HepG2 (cell line): ENCODE measurements around the gene C2CD2. TPM values are rescaled to one million over a fixed set of nuclear protein-coding genes. Genes with fewer than 3 reads are reported as not detected.

Source experiments
- ATAC-seq: fragments of 200-7000 bp; cut with Tn5 transposase; 3 replicates; pipeline ENCODE4 v1.9.1; 2020; ENCODE audit warnings: mild to moderate bottlenecking, moderate library complexity
- BruUV-seq: library from RNA; stranded (reverse); fragments of 400-500 nt; replicated peaks from 2 replicates; lab custom pipeline; 2021; lab: Mats Ljungman, UMichigan
- CTCF ChIA-PET: fragments of 300-600 bp; formaldehyde crosslinking; extraction: SDS; loops from one replicate; lab custom pipeline; 2021; ENCODE audit warnings: low total read pairs, inconsistent platforms, low intra/inter-chr PET ratio; lab: Yijun Ruan, JAX
- POLR2A ChIA-PET: fragments of 350-600 bp; sonication (Branson Sonifier 250); formaldehyde crosslinking; loops from one replicate; lab custom pipeline; 2020; ENCODE audit warnings: antibody characterized with exemption, inconsistent platforms; lab: Yijun Ruan, JAX
- DNase-seq: peaks from one replicate; pipeline ENCODE4 v3.0.0-alpha.2; 2015; ENCODE audit warnings: low spot score
- FAIRE-seq: peaks from 3 replicates; lab custom pipeline; 2011; peaks lifted over from hg19 to GRCh38; lab: Jason Lieb, UNC
- H2AFZ ChIP-seq: one replicate; pipeline ENCODE4 v1.6.1; 2011; ENCODE audit warnings: low read length, inconsistent platforms
- H3K27ac ChIP-seq: fragments of 300-600 bp; 3 replicates; pipeline ENCODE4 v1.8.0; 2011; ENCODE audit warnings: mixed run types, mild to moderate bottlenecking, mixed read lengths, low read length, inconsistent platforms; ENCODE audit not compliant: insufficient read depth; ENCODE audit errors: extremely low read length
- H3K27me3 ChIP-seq, 2 experiments: fragments of 200-600 bp in 1 of 2; 2 replicates in 1 of 2; 3 replicates in 1 of 2; pipeline versions ENCODE4 v1.6.0 to v1.8.0; 2011; ENCODE audit warnings: low read length in 2 of 2, mild to moderate bottlenecking in 2 of 2, moderate library complexity in 2 of 2, inconsistent platforms in 1 of 2; ENCODE audit not compliant: insufficient read depth in 2 of 2, control insufficient read depth in 1 of 2
- H3K36me3 ChIP-seq, 2 experiments: fragments of 200-600 bp in 1 of 2; replicated peaks in 1 of 2; 2 replicates in 1 of 2; 3 replicates in 1 of 2; pipeline versions ENCODE4 v1.5.1 to v1.8.0; 2011; ENCODE audit warnings: low read length in 2 of 2, inconsistent platforms in 1 of 2; ENCODE audit not compliant: insufficient read depth in 2 of 2, control insufficient read depth in 1 of 2
- H3K4me1 ChIP-seq: 2 replicates; pipeline ENCODE4 v1.5.1; 2012; ENCODE audit warnings: low read length, inconsistent platforms; ENCODE audit not compliant: insufficient read depth
- H3K4me2 ChIP-seq: 2 replicates; pipeline ENCODE4 v1.6.0; 2011; ENCODE audit warnings: low read depth, low read length, inconsistent platforms
- H3K4me3 ChIP-seq, 3 experiments: fragments of 200-600 bp in 1 of 3; sonication (generic), shearing (Covaris generic) in 1 of 3; replicated peaks in 1 of 3; 2 replicates each; pipeline ENCODE4 v1.5.1; 2011 to 2016; ENCODE audit warnings: low read length in 3 of 3, inconsistent platforms in 2 of 3, low read depth in 2 of 3, mild to moderate bottlenecking in 2 of 3, control low read depth in 1 of 3, mixed read lengths in 1 of 3; ENCODE audit not compliant: insufficient read depth in 1 of 3
- H3K79me2 ChIP-seq: one replicate; pipeline ENCODE4 v1.6.1; 2011; ENCODE audit warnings: low read length, inconsistent platforms; ENCODE audit not compliant: insufficient read depth
- H3K9ac ChIP-seq: 2 replicates; pipeline ENCODE4 v1.6.0; 2011; ENCODE audit warnings: mild to moderate bottlenecking, low read depth, low read length, inconsistent platforms; ENCODE audit not compliant: insufficient read depth
- H3K9me3 ChIP-seq: 2 replicates; pipeline ENCODE4 v1.5.1; 2012; ENCODE audit warnings: mild to moderate bottlenecking, low read length
- H4K20me1 ChIP-seq: 2 replicates; pipeline ENCODE4 v1.6.0; 2011; ENCODE audit warnings: inconsistent platforms, mild to moderate bottlenecking, low read length, moderate library complexity; ENCODE audit not compliant: insufficient read depth
- CEBPB ChIP-seq: IDR thresholded peaks from 2 replicates; pipeline ENCODE4 v1.6.1; 2011; ENCODE audit warnings: low read depth, low read length, improper control_type of control experiment, borderline replicate concordance
- DR1 ChIP-seq: sonication (generic); formaldehyde crosslinking; IDR thresholded peaks from 2 replicates; pipeline ENCODE4 v1.8.0; 2021; ENCODE audit warnings: mild to moderate bottlenecking, missing genetic modification reagents, inconsistent platforms
- JARID2 ChIP-seq: sonication (generic); formaldehyde crosslinking; IDR thresholded peaks from 2 replicates; pipeline ENCODE4 v1.8.1; 2023; ENCODE audit warnings: missing genetic modification reagents, inconsistent platforms; ENCODE audit not compliant: insufficient replicate concordance
- KMT2B ChIP-seq: IDR thresholded peaks from 2 replicates; pipeline ENCODE4 v1.6.1; 2016; ENCODE audit warnings: missing genetic modification reagents, missing compliant biosample characterization
- NFE2L2 ChIP-seq: fragments of 150-350 bp; IDR thresholded peaks from 2 replicates; pipeline ENCODE4 v1.6.1; 2014; ENCODE audit warnings: low read length
- NFIB ChIP-seq: sonication (generic); formaldehyde crosslinking; IDR thresholded peaks from 2 replicates; pipeline ENCODE4 v1.9.0; 2021; ENCODE audit warnings: missing genetic modification reagents, mild to moderate bottlenecking, borderline replicate concordance
- NKX3-1 ChIP-seq: sonication (generic); formaldehyde crosslinking; IDR thresholded peaks from 2 replicates; pipeline ENCODE4 v1.5.0; 2020; ENCODE audit warnings: missing genetic modification reagents
- NONO ChIP-seq, 2 experiments: fragments of 450-650 bp in 1 of 2; sonication (generic) in 1 of 2; formaldehyde crosslinking in 1 of 2; IDR thresholded peaks in 1 of 2; conservative IDR thresholded peaks in 1 of 2; 2 replicates each; pipeline versions ENCODE4 v1.6.1 to v1.8.0; 2017 to 2022; ENCODE audit warnings: mild to moderate bottlenecking in 1 of 2, missing genetic modification reagents in 1 of 2, moderate library complexity in 1 of 2
- SCMH1 ChIP-seq: sonication (generic); formaldehyde crosslinking; IDR thresholded peaks from 2 replicates; pipeline ENCODE4 v1.9.0; 2021; ENCODE audit warnings: missing genetic modification reagents, mild to moderate bottlenecking, borderline replicate concordance
- ZBTB38 ChIP-seq: sonication (generic); formaldehyde crosslinking; IDR thresholded peaks from 2 replicates; pipeline ENCODE4 v1.5.1; 2020; ENCODE audit warnings: mild to moderate bottlenecking, missing genetic modification reagents
- ZNF12 ChIP-seq: sonication (generic); formaldehyde crosslinking; IDR thresholded peaks from 2 replicates; pipeline ENCODE4 v1.5.0; 2020; ENCODE audit warnings: missing genetic modification reagents
- ZNF350 ChIP-seq: sonication (generic); formaldehyde crosslinking; IDR thresholded peaks from 2 replicates; pipeline ENCODE4 v1.4.0; 2020; ENCODE audit warnings: mild to moderate bottlenecking, low read depth, missing genetic modification reagents, borderline replicate concordance
- ZNF572 ChIP-seq: sonication (generic); formaldehyde crosslinking; IDR thresholded peaks from 2 replicates; pipeline ENCODE4 v1.5.1; 2020; ENCODE audit warnings: mild to moderate bottlenecking, missing genetic modification reagents
- ZNF678 ChIP-seq: sonication (generic); formaldehyde crosslinking; IDR thresholded peaks from 2 replicates; pipeline ENCODE4 v1.4.0; 2020; ENCODE audit warnings: mild to moderate bottlenecking, missing genetic modification reagents
- ZNF83 ChIP-seq: sonication (generic); formaldehyde crosslinking; IDR thresholded peaks from 2 replicates; pipeline ENCODE4 v1.4.0; 2020; ENCODE audit warnings: missing genetic modification reagents, mild to moderate bottlenecking, borderline replicate concordance
- ZSCAN29 ChIP-seq: sonication (generic); formaldehyde crosslinking; conservative IDR thresholded peaks from 2 replicates; pipeline ENCODE4 v1.4.0; 2020; ENCODE audit warnings: mild to moderate bottlenecking, missing genetic modification reagents
- WGBS: methylation state at CpG from one replicate; pipeline ENCODE4 v1.1.6; 2017; ENCODE audit warnings: low lambda C conversion rate; 5-methylcytosine and 5-hydroxymethylcytosine counted together
- in situ Hi-C: cut with HindIII; loops from 2 replicates; pipeline ENCODE4 v1.10.0; 2017; ENCODE audit warnings: low pct_unique_long_range_greater_than_20kb; ENCODE audit not compliant: extremely low pct_ligation_motif_present
- intact Hi-C: fragments of 100-400 bp; cut with micrococcal nuclease; formaldehyde crosslinking; loops from one replicate; pipeline ENCODE4 v1.10.0; 2022; ENCODE audit not compliant: unreplicated experiment
- polyA plus RNA-seq, 8 experiments: library from polyadenylated mRNA; depleted of rRNA in 3 of 8; stranded (reverse) in 7 of 8; unstranded in 1 of 8; fragments of >200 nt; fragmentation: Illumina TruSeq in 4 of 8; extraction: Trizol in 4 of 8; gene quantifications; 2 replicates each; pipeline versions ENCODE4 v1.2.1 to v1.2.3, GENCODE V29; 2011 to 2016; ENCODE audit warnings: low read depth in 4 of 8, missing spikeins in 1 of 8, mixed read lengths in 1 of 8; ENCODE audit not compliant: insufficient read depth in 1 of 8
- total RNA-seq, 5 experiments: library from RNA; depleted of rRNA; stranded (reverse); fragments of >200 nt; fragmentation: Illumina TruSeq; extraction: Trizol; gene quantifications; 2 replicates each; pipeline ENCODE4 v1.2.3, GENCODE V29; 2016; ENCODE audit warnings: low read depth in 1 of 5
- TF ChIP-seq, protein P1 (sequence below): sonication (generic); formaldehyde crosslinking; IDR thresholded peaks from 2 replicates; pipeline ENCODE4 v1.4.0; 2020; ENCODE audit warnings: mild to moderate bottlenecking, low read depth, missing genetic modification reagents
- TF ChIP-seq, protein P2 (sequence below): sonication (generic); formaldehyde crosslinking; IDR thresholded peaks from 2 replicates; pipeline ENCODE4 v1.5.1; 2020; ENCODE audit warnings: mild to moderate bottlenecking, missing genetic modification reagents, moderate library complexity

C2CD2 gene
- total and polyA plus RNA-seq, 2 of the 13 experiments (the other 11 are each of a cell fraction or from before 2014, with no cell fraction given), result 12.5 to 19.7 TPM

- Histone ChIP-seq H3K4me1 (no peaks in the 10 kb centered on the region), H3K79me2 (no peaks in the 10 kb centered on the region), H3K9me3 (peaks cover 11% of the 10 kb centered on the region), H3K27ac (no peak overlapping the region), H3K4me3 (no peak overlapping the region), H4K20me1 (no peaks in the 10 kb centered on the region), H2AFZ (no peak overlapping the region), H3K9ac (no peak overlapping the region), H3K36me3 (peaks cover 11 to 48% of the 10 kb centered on the region in 2 experiments), H3K4me2 (no peak overlapping the region), H3K27me3 (no peaks in the 10 kb centered on the region)
- no peak for DNase-seq
- FAIRE-seq, result no peak
- intact Hi-C loops, result no loop called here
- 98% methylated on average over 6 of the region's 6 CpGs for WGBS
- in situ Hi-C loops, result no loop called here
- no TSS peak for BruUV-seq
- ChIA-PET POLR2A (no interaction called here), CTCF (no interaction called here)
- no peak for ATAC-seq
- TF ChIP-seq ZNF678 (CRISPR knock-in tag) (no peak), NFIB (no peak), SCMH1 (CRISPR knock-in tag) (no peak), ZNF12 (CRISPR knock-in tag) (no peak), JARID2 (no peak), ZBTB38 (CRISPR knock-in tag) (no peak), DR1 (no peak), NONO (IDR thresholded peaks at IDR 0.05) (no peak), NONO (CRISPR knock-in tag; conservative IDR thresholded peaks at IDR 0.05) (no peak), KMT2B (CRISPR knock-in tag) (no peak), NKX3-1 (no peak), ZNF572 (no peak), CEBPB (no peak), ZNF83 (CRISPR knock-in tag) (no peak), NFE2L2 (no peak), ZSCAN29 (no peak), ZNF350 (no peak)
- TF ChIP-seq, protein P1, sequence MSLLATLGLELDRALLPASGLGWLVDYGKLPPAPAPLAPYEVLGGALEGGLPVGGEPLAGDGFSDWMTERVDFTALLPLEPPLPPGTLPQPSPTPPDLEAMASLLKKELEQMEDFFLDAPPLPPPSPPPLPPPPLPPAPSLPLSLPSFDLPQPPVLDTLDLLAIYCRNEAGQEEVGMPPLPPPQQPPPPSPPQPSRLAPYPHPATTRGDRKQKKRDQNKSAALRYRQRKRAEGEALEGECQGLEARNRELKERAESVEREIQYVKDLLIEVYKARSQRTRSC (CRISPR knock-in tag), result no peak
- TF ChIP-seq, protein P2, sequence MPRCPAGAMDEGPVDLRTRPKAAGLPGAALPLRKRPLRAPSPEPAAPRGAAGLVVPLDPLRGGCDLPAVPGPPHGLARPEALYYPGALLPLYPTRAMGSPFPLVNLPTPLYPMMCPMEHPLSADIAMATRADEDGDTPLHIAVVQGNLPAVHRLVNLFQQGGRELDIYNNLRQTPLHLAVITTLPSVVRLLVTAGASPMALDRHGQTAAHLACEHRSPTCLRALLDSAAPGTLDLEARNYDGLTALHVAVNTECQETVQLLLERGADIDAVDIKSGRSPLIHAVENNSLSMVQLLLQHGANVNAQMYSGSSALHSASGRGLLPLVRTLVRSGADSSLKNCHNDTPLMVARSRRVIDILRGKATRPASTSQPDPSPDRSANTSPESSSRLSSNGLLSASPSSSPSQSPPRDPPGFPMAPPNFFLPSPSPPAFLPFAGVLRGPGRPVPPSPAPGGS (CRISPR knock-in tag), result no peak
These were observed 39.9 kb upstream of the C2CD2 start for GRCh38 chr21:41993744-41994143.
